HEK293 (cell line): ENCODE data around the gene RRP1.

Source experiments
- CTCF ChIA-PET: fragments of 350-600 bp; formaldehyde crosslinking; extraction: SDS; loops from one replicate; lab custom pipeline; 2021; ENCODE audit warnings: antibody characterized with exemption; lab: Yijun Ruan, JAX
- POLR2A ChIA-PET: fragments of 300-600 bp; formaldehyde crosslinking; extraction: SDS; loops from one replicate; lab custom pipeline; 2020; ENCODE audit warnings: antibody characterized with exemption, inconsistent platforms; lab: Yijun Ruan, JAX
- H3K27ac ChIP-seq: fragments of 200-500 bp; sonication (Bioruptor generic); 2 replicates; pipeline ENCODE4 v1.5.1; 2014; ENCODE audit warnings: low read depth, low read length, control low read depth, inconsistent platforms; ENCODE audit errors: extremely low read depth
- H3K36me3 ChIP-seq, 2 experiments: fragments of 200-500 bp in 1 of 2; sonication (Bioruptor generic) in 1 of 2; 1 replicate in 1 of 2; 2 replicates in 1 of 2; pipeline ENCODE4 v1.5.1; 2014 to 2017; ENCODE audit warnings: inconsistent platforms in 2 of 2, low read length in 2 of 2; ENCODE audit not compliant: control insufficient read depth in 2 of 2, insufficient read depth in 1 of 2
- H3K4me1 ChIP-seq: fragments of 200-500 bp; sonication (Bioruptor generic); 2 replicates; pipeline ENCODE4 v1.5.1; 2014; ENCODE audit warnings: mild to moderate bottlenecking, low read length, inconsistent platforms; ENCODE audit not compliant: control insufficient read depth, insufficient read depth
- H3K4me3 ChIP-seq: 2 replicates; pipeline ENCODE4 v1.5.1; 2011; ENCODE audit warnings: low read depth, mild to moderate bottlenecking, control low read depth, low read length, moderate library complexity
- H3K9me3 ChIP-seq: fragments of 200-500 bp; sonication (Bioruptor generic); 2 replicates; pipeline ENCODE4 v1.5.1; 2014; ENCODE audit warnings: low read depth, low read length, inconsistent platforms; ENCODE audit not compliant: control insufficient read depth, insufficient read depth
- EGR2 ChIP-seq: fragments of 450-650 bp; formaldehyde crosslinking; IDR thresholded peaks from 2 replicates; pipeline ENCODE4 v1.5.1; 2016; ENCODE audit warnings: low read depth, missing biosample characterization, missing genetic modification characterization
- GLIS2 ChIP-seq: fragments of 450-650 bp; formaldehyde crosslinking; IDR thresholded peaks from 2 replicates; pipeline ENCODE4 v1.5.1; 2016; ENCODE audit warnings: missing biosample characterization, missing genetic modification characterization
- HIC1 ChIP-seq: fragments of 450-650 bp; formaldehyde crosslinking; IDR thresholded peaks from 2 replicates; pipeline ENCODE4 v1.5.1; 2016; ENCODE audit warnings: missing biosample characterization, missing genetic modification characterization
- KLF10 ChIP-seq: fragments of 450-650 bp; IDR thresholded peaks from 2 replicates; pipeline ENCODE4 v1.5.1; 2018; ENCODE audit warnings: missing biosample characterization, mild to moderate bottlenecking, missing genetic modification characterization
- KLF9 ChIP-seq: fragments of 450-650 bp; formaldehyde crosslinking; IDR thresholded peaks from 2 replicates; pipeline ENCODE4 v1.5.1; 2016; ENCODE audit warnings: missing biosample characterization, missing genetic modification characterization, low read depth
- RBAK ChIP-seq: fragments of 450-650 bp; formaldehyde crosslinking; IDR thresholded peaks from 2 replicates; pipeline ENCODE4 v1.5.1; 2016; ENCODE audit warnings: missing biosample characterization, missing genetic modification characterization
- REPIN1 ChIP-seq: fragments of 450-650 bp; formaldehyde crosslinking; IDR thresholded peaks from 2 replicates; pipeline ENCODE4 v1.5.1; 2017; ENCODE audit warnings: missing biosample characterization, missing genetic modification characterization, low read depth
- ZFP69B ChIP-seq: fragments of 450-650 bp; formaldehyde crosslinking; IDR thresholded peaks from 2 replicates; pipeline ENCODE4 v1.5.1; 2016; ENCODE audit warnings: missing biosample characterization, missing genetic modification characterization
- ZNF16 ChIP-seq: fragments of 450-650 bp; formaldehyde crosslinking; IDR thresholded peaks from 2 replicates; pipeline ENCODE4 v1.5.1; 2016; ENCODE audit warnings: low read depth, missing biosample characterization, missing genetic modification characterization
- ZNF169 ChIP-seq: fragments of 450-650 bp; formaldehyde crosslinking; IDR thresholded peaks from 2 replicates; pipeline ENCODE4 v1.5.1; 2016; ENCODE audit warnings: missing biosample characterization, missing genetic modification characterization
- ZNF174 ChIP-seq: fragments of 450-650 bp; formaldehyde crosslinking; IDR thresholded peaks from 2 replicates; pipeline ENCODE4 v1.5.0; 2017; ENCODE audit warnings: missing biosample characterization, mild to moderate bottlenecking, missing genetic modification characterization
- ZNF280D ChIP-seq: fragments of 450-650 bp; formaldehyde crosslinking; IDR thresholded peaks from 2 replicates; pipeline ENCODE4 v1.5.1; 2016; ENCODE audit warnings: missing biosample characterization, missing genetic modification characterization
- ZNF311 ChIP-seq: fragments of 450-650 bp; formaldehyde crosslinking; IDR thresholded peaks from 2 replicates; pipeline ENCODE4 v1.5.1; 2017; ENCODE audit warnings: missing biosample characterization, missing genetic modification characterization, borderline replicate concordance
- ZNF544 ChIP-seq: fragments of 450-650 bp; formaldehyde crosslinking; IDR thresholded peaks from 2 replicates; pipeline ENCODE4 v1.5.0; 2017; ENCODE audit warnings: missing biosample characterization, missing genetic modification characterization
- ZNF843 ChIP-seq: fragments of 450-650 bp; formaldehyde crosslinking; IDR thresholded peaks from 2 replicates; pipeline ENCODE4 v1.5.1; 2016; ENCODE audit warnings: missing biosample characterization, missing genetic modification characterization
- ZSCAN18 ChIP-seq: fragments of 450-650 bp; formaldehyde crosslinking; IDR thresholded peaks from 2 replicates; pipeline ENCODE4 v1.5.1; 2016; ENCODE audit warnings: missing biosample characterization, missing genetic modification characterization

The RRP1 gene

GRCh38 chr21:43794857-43795256 lies 5.5 kb downstream of the RRP1 start (continued):
- TF ChIP-seq ZNF280D (no peak), HIC1 (tag by site-specific recombination) (no peak), ZNF544 (tag by site-specific recombination) (no peak)

GRCh38 chr21:43797415-43797814 lies 8.0 kb downstream of the RRP1 start:
- TF ChIP-seq EGR2, result peak; percentile 82
- TF ChIP-seq ZNF169 (tag by site-specific recombination), result no peak
- H3K27ac ChIP-seq, result no peak overlapping the region
- CTCF ChIA-PET, result no interaction called here
- peaks cover 41 to 99% of the 10 kb centered on the region in 2 experiments for H3K36me3 ChIP-seq
- no peaks in the 10 kb centered on the region for H3K4me1 ChIP-seq
- no peaks in the 10 kb centered on the region for H3K9me3 ChIP-seq
- POLR2A ChIA-PET, result no interaction called here
- H3K4me3 ChIP-seq, result no peak overlapping the region

- Histone ChIP-seq H3K27ac (no peak overlapping the region), H3K36me3 (peaks cover 39 to 99% of the 10 kb centered on the region in 2 experiments), H3K4me1 (no peaks in the 10 kb centered on the region), H3K9me3 (no peaks in the 10 kb centered on the region), H3K4me3 (no peak overlapping the region)
- ChIA-PET POLR2A (interaction anchor here (1.0 to 1.3 kb wide), 2 partner anchors 8 to 18 kb away, joined by 3 to 4 read pairs; partner anchors contain the start of gene RRP1), CTCF (no interaction called here)
- TF ChIP-seq KLF10 (tag by site-specific recombination), result no peak
- TF ChIP-seq KLF9 (tag by site-specific recombination), result no peak
- TF ChIP-seq ZNF174, result no peak
- TF ChIP-seq GLIS2 (tag by site-specific recombination), result no peak
Observed at GRCh38 chr21:43797925-43798715, 8.7 kb downstream of the RRP1 start.

- Histone ChIP-seq H3K4me3 (no peak overlapping the region), H3K27ac (no peak overlapping the region), H3K4me1 (no peaks in the 10 kb centered on the region), H3K36me3 (peaks cover 31 to 99% of the 10 kb centered on the region in 2 experiments), H3K9me3 (no peaks in the 10 kb centered on the region)
- POLR2A ChIA-PET, result interaction anchor here (1.3 kb wide), 1 partner anchor 9 kb away, joined by 4 read pairs; the partner anchor contains the start of gene RRP1
- CTCF ChIA-PET, result interaction anchor here (1.0 kb wide), 1 partner anchor 176 kb away, joined by 3 read pairs; no protein-coding TSS in a partner anchor
- no peak for TF ChIP-seq ZNF843 (tag by site-specific recombination)
- TF ChIP-seq ZNF311, result no peak
- no peak for TF ChIP-seq ZSCAN18 (tag by site-specific recombination)
- no peak for TF ChIP-seq ZNF16 (tag by site-specific recombination)
- no peak for TF ChIP-seq ZFP69B (tag by site-specific recombination)
- TF ChIP-seq REPIN1 (tag by site-specific recombination), result no peak
- no peak for TF ChIP-seq RBAK (tag by site-specific recombination)
Observed at GRCh38 chr21:43799301-43799840, 10.0 kb downstream of the RRP1 start.
